ENCODE results near the gene GID8. TPM values are rescaled to one million over a fixed set of nuclear protein-coding genes. Genes with fewer than 3 reads are reported as not detected.

The GID8 gene
- total and polyA plus RNA-seq, 2 experiments from 2014 or later, result 17.6 to 31.0 TPM

DNA sequence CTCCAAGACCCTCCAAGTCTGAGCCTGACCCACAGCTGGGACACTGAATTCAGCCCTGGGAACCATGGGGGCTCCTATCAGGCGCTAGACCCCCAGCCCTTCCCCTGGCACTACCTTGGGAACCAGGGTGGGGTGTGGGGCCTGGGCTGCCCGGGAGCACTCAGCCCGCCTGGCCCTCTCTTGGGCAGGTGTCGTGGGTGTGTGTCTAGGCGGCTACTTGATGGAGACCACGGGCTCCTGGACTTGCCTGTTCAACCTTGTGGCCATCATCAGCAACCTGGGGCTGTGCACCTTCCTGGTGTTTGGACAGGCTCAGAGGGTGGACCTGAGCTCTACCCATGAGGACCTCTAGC lies 29.2 kb downstream of the GID8 start:
- Histone ChIP-seq H3K79me2 (ENCODE audit: insufficient read depth) (no peaks in the 10 kb centered on the region), H3F3A (ENCODE audit: insufficient read depth) (no peaks in the 10 kb centered on the region), H3K27me3 (replicated peaks; ENCODE audit: insufficient read depth) (peaks cover 4% of the 10 kb centered on the region; the same call in 1 of the 2 replicates), H3K4me3 (no peak overlapping the region), H3K9me3 (ENCODE audit: low read depth) (no peaks in the 10 kb centered on the region), H4K20me1 (ENCODE audit: insufficient read depth) (no peaks in the 10 kb centered on the region), H2AFZ (no peak overlapping the region), H3K4me2 (ENCODE audit: unreplicated experiment) (no peak overlapping the region), H3K9ac (no peak overlapping the region), H3K9me2 (ENCODE audit: insufficient read depth) (no peaks in the 10 kb centered on the region), H3K4me1 (ENCODE audit: insufficient read depth) (no peaks in the 10 kb centered on the region), H3K27ac (no peak overlapping the region), H3K36me3 (ENCODE audit: low read depth) (no peaks in the 10 kb centered on the region)
- 76 to 79% methylated on average over 5 to 6 of the region's 6 CpGs for WGBS, 2 experiments (ENCODE audit: low coverage in 1 of 2, low lambda C conversion rate in 2 of 2, missing lambda C conversion rate in 2 of 2)
- TF ChIP-seq EZH2 (IDR thresholded peaks at IDR 0.05; ENCODE audit: insufficient read depth, poor library complexity, severe bottlenecking) (no peak), EZH2phosphoT487 (IDR thresholded peaks at IDR 0.05; ENCODE audit: insufficient read depth, low read depth) (no peak)
- in situ Hi-C loops (cut with MboI), result no loop called here
- no peak for DNase-seq

GRCh38 chr20:62967628-62968351 lies 29.8 kb downstream of the GID8 start:
- Histone ChIP-seq H3K79me2 (ENCODE audit: insufficient read depth) (no peaks in the 10 kb centered on the region), H4K20me1 (ENCODE audit: insufficient read depth) (no peaks in the 10 kb centered on the region), H3K36me3 (ENCODE audit: low read depth) (no peaks in the 10 kb centered on the region), H3K4me2 (ENCODE audit: unreplicated experiment) (no peak overlapping the region), H3K4me1 (ENCODE audit: insufficient read depth) (no peaks in the 10 kb centered on the region), H3F3A (ENCODE audit: insufficient read depth) (no peaks in the 10 kb centered on the region), H3K27ac (no peak overlapping the region), H3K9me3 (ENCODE audit: low read depth) (no peaks in the 10 kb centered on the region), H3K27me3 (replicated peaks; ENCODE audit: insufficient read depth) (peaks cover 5% of the 10 kb centered on the region; the same call in 1 of the 2 replicates), H3K4me3 (no peak overlapping the region), H2AFZ (no peak overlapping the region), H3K9me2 (ENCODE audit: insufficient read depth) (no peaks in the 10 kb centered on the region), H3K9ac (no peak overlapping the region)
- in situ Hi-C loops (cut with MboI), result no loop called here
- no peak for DNase-seq
- 78 to 79% methylated on average over 24 to 27 of the region's 27 CpGs for WGBS, 2 experiments (ENCODE audit: low coverage in 1 of 2, low lambda C conversion rate in 2 of 2, missing lambda C conversion rate in 2 of 2)
- TF ChIP-seq EZH2phosphoT487 (IDR thresholded peaks at IDR 0.05; ENCODE audit: insufficient read depth, low read depth) (no peak), EZH2 (IDR thresholded peaks at IDR 0.05; ENCODE audit: insufficient read depth, poor library complexity, severe bottlenecking) (no peak)

DNA sequence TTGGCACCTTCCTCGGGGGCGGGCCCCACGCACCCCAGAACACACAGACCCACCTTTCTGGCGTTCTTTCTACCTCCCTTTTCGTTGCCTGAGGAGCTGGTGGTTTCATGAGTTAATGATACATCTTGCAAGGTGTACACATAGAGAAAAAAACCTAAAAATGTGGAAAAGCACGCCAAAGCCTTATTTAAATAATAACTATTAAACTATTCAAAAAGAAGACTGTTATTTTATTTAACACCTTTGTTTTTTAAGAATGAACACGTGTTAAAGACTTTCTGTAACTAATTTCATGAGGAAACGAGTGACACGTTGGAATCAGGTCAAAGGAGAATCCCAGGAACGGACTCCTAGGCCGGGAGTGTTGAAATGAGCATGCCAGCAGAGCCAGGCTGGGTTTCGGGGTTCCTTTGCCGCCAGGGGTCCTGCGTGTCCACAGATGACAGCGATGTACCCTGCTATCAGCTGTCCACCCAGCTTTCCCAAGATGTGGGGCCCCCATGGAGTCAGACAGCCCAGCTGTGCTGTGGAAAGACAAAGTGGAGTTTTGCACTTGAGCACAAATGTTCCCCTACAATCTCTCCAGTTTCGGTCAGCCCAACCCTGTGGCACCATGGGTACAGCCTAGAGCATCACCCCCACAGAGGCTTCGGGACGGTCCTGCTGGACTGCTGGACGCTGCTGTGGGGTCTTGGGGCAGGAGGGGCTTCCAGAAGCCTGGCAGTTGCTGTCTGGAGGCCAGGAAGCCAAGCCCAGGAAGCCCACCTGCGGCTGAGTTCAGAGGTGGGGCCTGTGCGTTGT lies 30.6 kb downstream of the GID8 start:
- in situ Hi-C loops (cut with MboI), result no loop called here
- no peak for DNase-seq
- no peak overlapping the region for H2AFZ ChIP-seq
- no peaks in the 10 kb centered on the region for H3K4me1 ChIP-seq (ENCODE audit: insufficient read depth)
- H3K9me3 ChIP-seq (ENCODE audit: low read depth), result no peaks in the 10 kb centered on the region
- no peaks in the 10 kb centered on the region for H4K20me1 ChIP-seq (ENCODE audit: insufficient read depth)
- WGBS, 2 experiments (ENCODE audit: low coverage in 1 of 2, low lambda C conversion rate in 2 of 2, missing lambda C conversion rate in 2 of 2), result 30% methylated on average over 21 of the region's 21 CpGs
- H3K4me2 ChIP-seq (ENCODE audit: unreplicated experiment), result no peak overlapping the region
- no peak overlapping the region for H3K9ac ChIP-seq
- H3K27me3 ChIP-seq (replicated peaks; ENCODE audit: insufficient read depth), result peaks cover 13% of the 10 kb centered on the region
- no peaks in the 10 kb centered on the region for H3K79me2 ChIP-seq (ENCODE audit: insufficient read depth)
- H3K4me3 ChIP-seq, result no peak overlapping the region
- TF ChIP-seq EZH2 (IDR thresholded peaks at IDR 0.05; ENCODE audit: insufficient read depth, poor library complexity, severe bottlenecking), result no peak
- no peak for TF ChIP-seq EZH2phosphoT487 (IDR thresholded peaks at IDR 0.05; ENCODE audit: insufficient read depth, low read depth)
- no peak overlapping the region for H3K27ac ChIP-seq
- H3K9me2 ChIP-seq (ENCODE audit: insufficient read depth), result no peaks in the 10 kb centered on the region
- H3K36me3 ChIP-seq (ENCODE audit: low read depth), result no peaks in the 10 kb centered on the region
- H3F3A ChIP-seq (ENCODE audit: insufficient read depth), result no peaks in the 10 kb centered on the region

DNA sequence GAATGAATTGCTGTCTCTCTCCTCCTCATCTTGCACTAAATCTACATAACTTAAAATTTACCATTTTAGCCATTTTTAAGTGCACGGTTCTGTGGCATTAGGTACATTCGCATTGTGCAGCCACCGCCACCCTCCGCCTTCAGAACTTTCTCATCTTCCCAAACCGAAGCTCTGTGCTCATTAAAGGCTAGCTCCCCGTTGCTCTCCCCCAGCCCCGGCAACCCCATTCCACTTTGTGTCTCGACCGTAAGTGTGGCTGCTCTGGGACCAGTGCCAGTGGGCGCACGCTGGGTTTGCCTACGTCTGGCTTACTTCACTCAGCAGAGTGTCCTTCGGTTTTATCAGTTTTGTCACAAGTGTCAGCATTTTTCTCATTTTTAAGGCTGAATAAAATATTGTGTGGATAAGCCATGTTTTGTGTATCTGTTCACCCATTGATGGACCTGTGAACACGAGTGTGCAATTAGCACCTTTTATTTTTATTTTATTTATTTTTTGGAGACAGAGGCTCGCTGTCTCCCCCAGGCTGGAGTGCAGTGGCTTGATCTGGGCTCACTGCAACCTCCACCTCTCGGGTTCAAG lies 31.3 kb downstream of the GID8 start:
- H2AFZ ChIP-seq, result no peak overlapping the region
- no peaks in the 10 kb centered on the region for H4K20me1 ChIP-seq (ENCODE audit: insufficient read depth)
- H3K27me3 ChIP-seq (replicated peaks; ENCODE audit: insufficient read depth), result peaks cover 20% of the 10 kb centered on the region
- no peak for DNase-seq
- no peak overlapping the region for H3K4me2 ChIP-seq (ENCODE audit: unreplicated experiment)
- no peak overlapping the region for H3K9ac ChIP-seq
- no peaks in the 10 kb centered on the region for H3K4me1 ChIP-seq (ENCODE audit: insufficient read depth)
- in situ Hi-C loops (cut with MboI), result no loop called here
- H3K4me3 ChIP-seq, result no peak overlapping the region
- no peaks in the 10 kb centered on the region for H3K79me2 ChIP-seq (ENCODE audit: insufficient read depth)
- WGBS, 2 experiments (ENCODE audit: low coverage in 1 of 2, low lambda C conversion rate in 2 of 2, missing lambda C conversion rate in 2 of 2), result 23 to 24% methylated on average over 15 to 16 of the region's 16 CpGs
- TF ChIP-seq EZH2 (IDR thresholded peaks at IDR 0.05; ENCODE audit: insufficient read depth, poor library complexity, severe bottlenecking) (no peak), EZH2phosphoT487 (IDR thresholded peaks at IDR 0.05; ENCODE audit: insufficient read depth, low read depth) (no peak)
- H3K9me3 ChIP-seq (ENCODE audit: low read depth), result no peaks in the 10 kb centered on the region
- no peaks in the 10 kb centered on the region for H3F3A ChIP-seq (ENCODE audit: insufficient read depth)
- H3K9me2 ChIP-seq (ENCODE audit: insufficient read depth), result no peaks in the 10 kb centered on the region
- H3K27ac ChIP-seq, result no peak overlapping the region
- no peaks in the 10 kb centered on the region for H3K36me3 ChIP-seq (ENCODE audit: low read depth)

All from GM23248 (cell line).